HG03039 (cell line): ENCODE measurements around the gene MACROD1.

ENCODE experiments used
- ATAC-seq: cut with Tn5 transposase; IDR thresholded peaks from one replicate; pipeline ENCODE4 v1.9.1; 2021; ENCODE audit warnings: mild to moderate bottlenecking, moderate library complexity; ENCODE audit not compliant: unreplicated experiment

The MACROD1 gene

GRCh38 chr11:64078905-64079304 lies 87.0 kb downstream of the MACROD1 start:
- no peak for ATAC-seq

GRCh38 chr11:64078284-64078683 lies 87.6 kb downstream of the MACROD1 start:
- no peak for ATAC-seq

DNA sequence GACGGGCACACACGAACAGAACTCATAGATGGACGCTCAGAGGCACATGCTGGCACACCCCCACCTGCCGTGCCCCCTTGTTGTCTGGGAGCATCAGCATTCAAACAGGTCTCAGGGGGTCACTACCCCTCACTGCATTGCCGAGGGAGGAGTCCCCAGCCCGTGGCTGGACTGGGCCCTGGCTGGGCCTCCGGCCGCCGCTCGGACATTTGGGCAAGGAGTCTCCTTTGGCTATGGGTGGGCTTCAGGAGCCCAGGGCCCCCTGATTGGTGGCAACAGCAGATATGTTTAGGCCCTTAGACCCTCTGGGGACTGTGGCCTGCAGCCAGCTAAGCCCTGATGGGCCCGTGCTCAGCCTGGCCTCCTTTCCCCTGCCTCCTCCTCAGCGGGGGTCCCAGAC lies 88.3 kb downstream of the MACROD1 start:
- ATAC-seq, result no peak

DNA sequence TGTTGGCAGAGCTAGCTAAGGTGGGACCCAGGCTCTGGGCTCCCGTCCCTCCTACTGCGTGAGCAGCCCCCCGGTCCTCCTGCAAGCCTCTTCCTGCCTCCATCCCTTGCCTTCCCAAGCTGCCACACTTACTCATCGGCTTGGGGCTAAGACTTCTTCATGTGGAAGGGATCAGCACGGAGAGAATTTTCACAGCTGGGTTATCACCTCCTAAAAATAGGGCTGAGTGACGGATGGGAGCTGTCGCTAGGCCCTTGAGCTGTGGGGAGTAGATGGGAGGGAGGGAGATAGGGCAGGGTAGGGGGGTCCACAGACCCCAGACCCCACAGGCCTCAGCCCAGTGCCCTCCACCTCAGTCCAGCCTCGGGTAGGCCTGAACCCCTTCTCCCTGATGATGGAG lies 89.2 kb downstream of the MACROD1 start:
- ATAC-seq, result no peak

DNA sequence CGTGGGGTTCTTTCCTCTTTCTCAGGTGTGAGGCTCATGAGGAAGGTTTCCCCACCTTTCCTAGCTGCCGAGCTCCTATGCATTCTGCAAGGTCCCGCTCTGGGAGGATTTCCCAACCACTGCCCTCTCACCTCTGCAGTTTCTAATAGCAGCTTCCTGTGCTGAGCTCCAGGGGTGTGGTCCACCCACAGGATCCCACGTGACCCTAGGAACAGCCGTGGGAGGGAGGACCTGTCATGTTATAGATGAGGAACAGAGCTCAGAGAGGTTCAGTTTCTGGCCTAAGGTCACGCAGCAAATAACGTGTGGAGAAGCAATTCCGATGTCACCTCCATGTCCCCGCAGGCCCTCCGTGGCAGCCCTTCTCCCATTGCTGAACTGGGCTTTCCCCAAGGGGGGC lies 91.7 kb downstream of the MACROD1 start:
- no peak for ATAC-seq

DNA sequence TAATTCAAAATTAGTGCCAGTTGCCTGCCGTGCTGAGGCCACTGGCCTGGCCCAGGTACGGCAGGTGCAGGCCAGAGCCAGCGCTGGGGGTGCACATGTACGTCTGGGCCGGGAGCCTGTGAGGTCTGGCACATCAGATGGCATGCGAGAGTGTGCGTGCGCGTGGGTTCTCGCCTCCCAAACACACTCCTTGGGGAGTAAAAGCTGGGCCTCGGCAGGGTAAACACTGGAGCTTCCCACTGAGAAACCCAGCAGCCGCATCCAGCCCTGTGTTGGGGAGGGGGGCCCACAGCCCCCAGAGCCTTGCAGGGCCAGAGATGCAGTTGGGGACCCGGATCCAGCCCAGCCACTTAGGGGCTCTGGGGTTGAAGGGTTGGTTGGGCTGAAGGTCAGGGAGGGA lies 92.4 kb downstream of the MACROD1 start:
- ATAC-seq, result no peak

DNA sequence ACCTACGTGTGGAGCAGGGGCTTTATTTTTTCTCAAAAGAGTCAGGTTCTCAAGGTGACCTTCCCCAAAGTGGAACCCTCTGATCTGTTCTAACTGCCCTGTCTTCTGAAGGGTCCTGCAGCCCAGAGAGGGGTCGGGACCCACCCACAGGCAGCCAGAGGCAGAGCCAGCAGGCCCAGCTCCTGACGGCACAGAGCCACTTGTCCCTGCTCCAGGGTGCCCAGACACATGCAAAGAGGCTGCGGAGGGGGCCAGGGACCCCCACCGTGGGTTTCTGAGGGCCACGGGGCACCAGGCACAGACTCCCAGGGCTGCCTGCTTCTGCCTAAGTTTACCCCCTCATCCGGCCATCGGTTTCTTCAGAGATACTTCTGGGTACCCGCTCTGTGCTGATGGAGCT lies 93.0 kb downstream of the MACROD1 start:
- ATAC-seq, result no peak

DNA sequence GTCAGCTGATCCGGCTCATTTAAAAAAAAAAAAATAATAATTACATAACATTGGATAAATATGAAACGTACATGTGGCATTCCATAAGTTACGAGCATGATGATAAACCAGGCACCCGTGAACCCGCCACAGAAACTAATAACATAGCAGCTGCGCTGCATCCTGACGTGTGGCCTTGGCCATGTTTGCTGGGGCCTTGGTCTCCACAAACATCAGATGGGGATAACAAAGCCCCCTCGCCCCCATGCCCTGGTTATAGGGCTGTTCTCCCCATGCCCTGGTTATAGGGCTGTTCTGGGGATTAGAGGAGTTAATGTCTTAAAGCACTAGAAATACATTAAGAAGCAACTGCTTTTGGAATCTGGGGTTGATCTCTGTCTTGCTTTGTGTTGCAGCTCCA lies 93.5 kb downstream of the MACROD1 start:
- ATAC-seq, result no peak

DNA sequence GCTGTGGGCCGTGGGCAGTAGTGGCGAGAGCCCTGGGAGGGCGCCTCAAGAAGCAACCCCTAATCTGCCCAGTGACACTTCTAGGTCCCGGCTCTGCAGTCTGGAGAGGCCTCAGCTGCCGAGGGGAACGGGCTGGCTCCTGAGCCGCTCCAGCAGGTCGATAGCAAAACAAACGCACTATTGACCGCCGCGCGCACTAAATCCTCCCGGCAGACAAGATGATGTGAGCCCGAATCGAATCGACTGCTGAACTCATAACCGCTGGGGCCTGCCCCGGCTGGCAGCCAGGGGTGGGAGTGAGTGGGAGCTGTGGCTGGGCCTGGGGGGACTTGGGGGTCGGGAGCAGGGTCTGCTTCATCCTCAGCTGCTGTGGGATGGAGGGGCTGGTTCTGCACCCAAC lies 94.1 kb downstream of the MACROD1 start:
- ATAC-seq, result no peak

DNA sequence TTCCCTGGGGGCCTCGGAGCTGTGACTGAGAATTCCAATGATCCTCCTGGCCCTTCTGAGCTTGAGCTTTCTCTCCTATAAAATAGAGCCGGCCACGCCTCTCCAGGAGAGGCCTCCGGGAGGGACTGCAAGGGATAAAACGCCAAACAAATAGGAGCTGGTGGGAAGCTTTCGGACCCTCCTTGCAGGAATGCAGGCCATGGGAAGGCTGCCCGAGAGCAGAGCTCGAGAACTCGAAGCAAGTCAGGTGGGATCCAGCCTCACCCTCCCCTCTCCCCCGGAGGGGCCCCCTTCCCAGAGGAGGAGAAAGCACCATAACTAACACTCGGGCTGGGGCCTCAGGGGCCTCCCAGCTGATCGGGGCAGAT lies 95.6 kb downstream of the MACROD1 start:
- no peak for ATAC-seq

GRCh38 chr11:64069401-64070313 lies 96.3 kb downstream of the MACROD1 start:
- ATAC-seq, result no peak

DNA sequence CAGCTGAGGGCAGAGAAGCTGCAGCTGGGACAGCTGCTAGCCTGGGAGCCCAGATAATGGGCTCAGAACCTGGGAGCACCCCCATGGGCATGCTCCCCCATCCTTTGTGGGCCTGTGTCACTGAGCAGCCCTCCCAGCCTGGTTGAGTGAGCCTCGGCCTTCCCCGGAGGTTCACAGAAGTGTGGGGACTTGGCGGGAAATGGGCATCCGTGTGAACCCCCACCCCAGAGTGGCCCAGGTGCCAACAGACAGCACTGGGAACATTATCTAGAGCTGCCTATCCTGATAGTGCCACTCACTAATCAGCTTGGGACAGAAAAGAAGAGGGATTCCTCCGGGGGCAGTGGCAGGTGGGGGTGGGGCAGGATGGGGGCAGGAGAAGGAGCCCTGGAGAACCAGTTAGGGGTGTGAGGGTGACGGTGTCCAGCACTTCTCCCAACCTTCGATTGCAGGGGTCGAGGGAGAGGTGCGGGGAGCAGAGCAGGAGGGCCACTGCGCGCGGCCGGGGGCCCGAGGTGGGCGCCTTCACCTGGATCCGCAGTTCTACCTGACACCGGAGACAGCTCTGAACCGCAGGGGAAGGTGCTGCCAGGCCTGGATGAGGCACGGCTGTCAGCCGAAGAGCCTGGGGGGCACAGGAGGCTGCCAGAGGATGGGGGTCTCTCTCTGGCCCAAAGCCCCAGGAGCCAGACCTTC lies 97.1 kb downstream of the MACROD1 start:
- no peak for ATAC-seq

DNA sequence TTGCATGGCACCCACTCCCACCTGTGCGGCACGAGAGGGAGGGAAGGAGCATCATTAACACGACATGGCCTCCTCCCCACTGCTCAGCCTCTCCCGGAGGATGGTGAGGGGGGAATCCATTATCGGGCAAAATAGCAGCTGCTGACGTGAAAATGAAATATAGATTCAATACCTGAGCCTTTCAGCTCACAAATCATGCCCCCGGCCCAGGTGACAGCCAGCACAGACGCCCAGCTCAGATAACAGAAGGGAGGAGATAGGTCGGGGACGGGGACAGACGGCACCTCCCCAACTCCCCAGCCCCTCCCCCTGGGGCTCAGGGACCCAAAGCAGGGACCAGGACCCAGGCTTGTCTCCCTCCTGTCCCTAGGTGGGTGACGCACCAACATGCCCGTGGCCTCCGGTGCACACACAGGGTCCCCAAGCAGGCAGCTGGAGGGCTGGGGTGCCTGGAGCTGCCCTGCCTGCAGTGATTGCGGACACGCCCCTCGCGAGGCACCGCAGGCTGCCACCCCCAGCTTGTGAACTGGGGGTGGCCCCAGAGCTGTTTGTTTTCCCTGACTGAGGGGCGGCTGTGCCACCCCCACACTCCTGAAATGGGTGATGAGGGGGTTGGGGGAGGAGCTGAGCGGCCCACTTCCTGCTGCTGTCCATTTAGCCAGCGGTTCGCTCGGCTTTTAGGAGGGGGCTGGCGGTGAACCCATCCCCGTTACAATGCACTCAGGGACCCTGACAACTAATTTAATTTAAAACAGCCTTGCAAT lies 98.5 kb downstream of the MACROD1 start:
- ATAC-seq, result no peak

- ATAC-seq, result no peak
These were observed 100.2 kb downstream of the MACROD1 start for GRCh38 chr11:64065712-64066111.

- no peak for ATAC-seq
These were observed 100.8 kb downstream of the MACROD1 start for GRCh38 chr11:64065141-64065465.

DNA sequence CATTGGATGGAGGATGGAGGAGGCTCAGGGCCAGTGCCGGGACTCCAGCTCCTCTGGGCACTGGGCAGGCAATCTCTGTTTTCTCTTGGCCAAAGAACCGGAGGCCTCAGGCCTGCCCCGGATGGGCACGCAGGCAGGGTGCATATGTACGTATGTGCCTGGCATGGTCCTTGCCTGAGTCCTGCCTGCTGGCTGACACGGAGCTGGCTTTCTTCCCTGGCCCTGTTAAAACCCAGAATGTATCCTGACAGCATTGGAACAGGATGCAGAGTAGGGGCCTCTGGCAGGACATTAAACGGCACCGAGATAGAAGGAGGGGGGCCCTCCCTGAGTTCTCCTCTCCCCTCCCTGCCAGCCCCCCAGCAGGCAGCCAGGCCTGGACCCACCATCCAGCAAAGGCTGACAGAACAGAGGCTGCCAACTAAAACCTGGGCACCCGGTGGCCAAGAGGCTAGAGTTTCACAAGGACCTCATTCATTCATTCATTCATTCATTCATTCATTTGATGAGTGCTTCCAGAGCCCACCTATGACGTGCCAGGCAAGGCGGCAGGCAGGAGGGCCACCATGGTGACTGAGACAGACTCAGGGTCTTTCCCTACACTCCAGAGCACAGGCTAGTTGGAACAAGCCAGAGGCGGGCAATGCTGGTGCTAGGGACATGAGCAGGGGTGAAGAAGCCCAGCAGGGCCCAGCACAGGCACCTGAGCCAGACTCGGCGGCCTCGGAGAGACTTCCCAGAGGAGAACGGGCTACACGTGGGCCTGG lies 101.4 kb downstream of the MACROD1 start:
- ATAC-seq, result no peak

DNA sequence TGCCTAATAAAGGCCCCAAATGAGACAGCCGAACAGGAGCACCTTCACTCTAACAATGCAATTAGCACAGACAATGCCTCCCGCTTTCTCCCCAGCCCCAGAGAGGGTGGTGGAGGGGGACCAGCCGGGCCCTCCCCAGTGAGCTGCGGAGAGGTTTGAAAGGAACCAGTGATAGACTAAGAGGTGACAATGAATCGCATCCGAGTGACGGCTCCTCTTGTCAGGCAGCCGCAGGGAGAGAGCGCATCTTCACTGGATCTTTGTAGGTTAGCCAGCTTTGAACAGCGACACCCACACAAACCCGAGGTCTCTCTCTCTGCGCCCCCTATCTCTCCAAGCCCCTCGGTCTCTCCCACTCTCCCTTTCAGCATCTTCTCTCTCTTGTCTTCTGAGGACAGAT lies 102.1 kb downstream of the MACROD1 start:
- no peak for ATAC-seq

DNA sequence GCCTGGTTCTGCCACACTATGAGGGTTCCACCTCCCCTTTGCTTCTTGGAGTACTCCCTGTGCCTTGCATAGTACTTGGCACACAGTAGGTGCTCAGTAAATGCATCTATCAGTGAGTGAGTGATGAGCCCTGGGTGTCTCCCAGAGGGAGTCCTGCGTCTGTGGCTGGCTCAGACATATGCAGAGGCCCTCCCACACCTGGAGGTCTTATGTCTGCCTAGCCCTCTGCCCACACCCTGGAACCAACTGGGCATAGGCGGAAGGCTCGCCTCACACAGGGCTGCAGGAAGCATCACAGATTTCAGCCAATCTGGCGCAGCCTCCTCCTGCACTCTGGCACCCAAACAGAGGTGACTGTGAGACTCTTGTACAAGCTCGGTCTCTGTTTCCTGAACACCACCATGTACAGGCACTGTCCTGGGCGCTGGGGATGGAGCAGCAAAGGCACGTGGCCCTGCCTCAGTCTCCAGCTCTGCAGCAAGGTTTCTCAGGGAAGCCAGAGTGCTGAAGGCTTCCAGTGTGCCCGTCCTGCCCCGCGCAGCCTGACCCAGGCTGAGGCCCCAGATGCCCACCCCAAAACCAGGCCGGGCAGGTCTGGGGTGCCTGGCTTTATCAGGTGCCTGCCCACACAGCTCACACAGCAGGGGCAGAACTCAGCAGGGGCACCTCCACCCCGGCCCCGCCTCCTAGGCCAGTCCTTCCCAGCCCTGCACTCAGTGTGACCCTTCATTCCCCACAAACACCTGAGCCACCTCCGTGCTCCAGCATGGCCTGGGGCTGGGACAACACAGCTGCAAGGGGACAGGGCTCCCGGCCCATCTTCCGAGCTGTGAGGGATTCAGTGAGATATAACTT lies 103.5 kb downstream of the MACROD1 start:
- no peak for ATAC-seq

- no peak for ATAC-seq
These were observed 105.0 kb downstream of the MACROD1 start for GRCh38 chr11:64060861-64061444.
